Right cardiac atrium (tissue), 5 donors: ENCODE measurements around the gene SIK3. TPM values are rescaled to one million over a fixed set of nuclear protein-coding genes. Genes with fewer than 3 reads are reported as not detected.
A peak's percentile ranks its signal among the peaks of the same experiment; 100 is the strongest.

ENCODE experiments used
- ATAC-seq, 2 donors: fragments of 200-7000 bp; cut with Tn5 transposase; one replicate each; pipeline versions ENCODE4 v1.8.0 to v1.9.1; 2020; ENCODE audit warnings: moderate library complexity in 2 of 2, mild to moderate bottlenecking in 1 of 2
- DNase-seq, 3 donors: peaks; one replicate each; pipeline ENCODE4 v3.0.0-alpha.2; 2020
- H3K27ac ChIP-seq: one replicate; pipeline ENCODE4 v1.5.1; 2013; ENCODE audit warnings: mild to moderate bottlenecking, low read length, control low read depth, moderate library complexity
- H3K27me3 ChIP-seq: one replicate; pipeline ENCODE4 v1.6.1; 2013; ENCODE audit not compliant: control insufficient read depth, insufficient read depth
- H3K4me1 ChIP-seq: one replicate; pipeline ENCODE4 v1.6.1; 2013; ENCODE audit warnings: low read length; ENCODE audit not compliant: control insufficient read depth, insufficient read depth
- H3K4me3 ChIP-seq: one replicate; pipeline ENCODE4 v1.5.1; 2013; ENCODE audit warnings: low read length, control low read depth
- H3K9me3 ChIP-seq: one replicate; pipeline ENCODE4 v1.6.1; 2013; ENCODE audit warnings: low read length; ENCODE audit not compliant: control insufficient read depth
- WGBS: extraction: QIAGEN DNeasy Blood & Tissue Kit; methylation state at CpG from one replicate; pipeline ENCODE4 v1.1.7; 2013; 5-methylcytosine and 5-hydroxymethylcytosine counted together
- intact Hi-C, 4 donors: fragments of 100-400 bp; cut with DNase I; formaldehyde crosslinking; loops; one replicate each; pipeline versions ENCODE4 v1.11.0 to v1.14.0; 2022 to 2023
- polyA plus RNA-seq: library from polyadenylated mRNA; stranded (reverse); fragments of 200-250 nt; gene quantifications from one replicate; pipeline ENCODE4 v1.2.3, GENCODE V29; 2013
- total RNA-seq, 4 donors: library from RNA; stranded (reverse); fragmentation: NEBNext Ultra II Directional; extraction: Animal tissue kit (Norgen Biotek cat#: 25700); gene quantifications; one replicate each; pipeline ENCODE4 v1.2.1, GENCODE V29; 2021
- donor health status: healthy with polysubstance abuse.
- donor health status: DM: no; HTN: yes; CAD: no.
- donor health status: DM: no; HTN: no; CAD: no.
- donor health status: DM: no; HTN: yes; CAD: no; lungs with severe emphysema.
- donor health status: DM: yes; HTN: yes; CAD: no.

SIK3 gene
- total and polyA plus RNA-seq, 5 donors = 13.4 to 46.6 (median 34.6) TPM

GRCh38 chr11:116980136-116980793 is 118.0 kb downstream of the SIK3 start:
- Histone ChIP-seq H3K4me1 (peaks cover 4% of the 10 kb centered on the region), H3K4me3 (no peak overlapping the region), H3K27ac (no peak overlapping the region), H3K9me3 (no peaks in the 10 kb centered on the region), H3K27me3 (no peaks in the 10 kb centered on the region)
- WGBS = 71% methylated on average over 7 of the region's 7 CpGs
- DNase-seq = no peak
- intact Hi-C loops = no loop called here
- no peak for ATAC-seq

GRCh38 chr11:116976941-116977570 is 121.2 kb downstream of the SIK3 start:
- Histone ChIP-seq H3K27ac (no peak overlapping the region), H3K4me3 (no peak overlapping the region), H3K9me3 (no peaks in the 10 kb centered on the region), H3K4me1 (peaks cover 3% of the 10 kb centered on the region), H3K27me3 (no peaks in the 10 kb centered on the region)
- no peak for ATAC-seq
- WGBS = 59% methylated on average over 5 of the region's 5 CpGs
- no peak for DNase-seq
- intact Hi-C loops = no loop called here

DNA sequence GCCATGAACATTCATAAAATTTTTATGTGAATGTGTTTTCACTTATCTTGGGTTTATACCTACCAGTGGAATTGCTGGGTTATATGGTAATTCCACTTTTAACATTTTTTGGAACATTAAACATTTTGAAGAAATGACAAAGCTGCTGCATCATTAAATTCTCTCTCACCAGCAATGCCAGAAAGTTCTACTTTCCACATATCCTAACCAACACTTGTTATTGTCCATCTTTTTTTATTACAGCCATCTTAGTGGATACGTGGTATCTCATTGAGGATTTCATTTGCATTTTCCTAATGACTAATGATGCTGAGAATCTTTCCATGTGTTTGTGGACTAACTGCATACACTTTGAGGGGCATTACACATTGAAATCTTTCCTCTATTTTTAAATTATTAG is 122.6 kb downstream of the SIK3 start:
- H3K4me1 ChIP-seq = peaks cover 3% of the 10 kb centered on the region
- no peak overlapping the region for H3K27ac ChIP-seq
- ATAC-seq (no peak), DNase-seq (no peak)
- H3K4me3 ChIP-seq = no peak overlapping the region
- 97% methylated on average over 1 of the region's 1 CpG for WGBS
- intact Hi-C loops = no loop called here
- no peaks in the 10 kb centered on the region for H3K27me3 ChIP-seq
- no peaks in the 10 kb centered on the region for H3K9me3 ChIP-seq

DNA sequence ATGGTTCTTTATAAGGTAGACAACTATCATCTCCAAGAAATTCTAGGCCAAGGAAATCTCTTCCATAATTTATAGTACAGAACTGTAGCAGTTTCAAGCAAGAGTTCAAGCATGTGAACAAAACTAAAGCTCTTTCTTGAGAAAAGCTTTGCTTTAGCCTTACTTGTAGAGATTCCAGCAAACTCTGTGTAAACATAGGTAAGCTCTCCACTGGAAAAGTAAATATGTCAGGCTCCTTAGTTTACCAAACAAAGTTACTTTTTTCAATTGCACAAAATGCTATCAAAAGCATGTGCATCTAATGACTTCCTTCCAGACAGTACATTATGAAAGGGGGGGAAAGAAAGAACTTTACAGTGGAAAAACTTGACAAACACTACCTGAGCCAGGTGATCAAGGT is 125.0 kb downstream of the SIK3 start:
- H3K9me3 ChIP-seq = no peaks in the 10 kb centered on the region
- H3K4me3 ChIP-seq = no peak overlapping the region
- intact Hi-C loops = no loop called here
- H3K4me1 ChIP-seq = peaks cover 1% of the 10 kb centered on the region
- no peak for DNase-seq
- ATAC-seq = no peak
- no peaks in the 10 kb centered on the region for H3K27me3 ChIP-seq
- no peak overlapping the region for H3K27ac ChIP-seq

DNA sequence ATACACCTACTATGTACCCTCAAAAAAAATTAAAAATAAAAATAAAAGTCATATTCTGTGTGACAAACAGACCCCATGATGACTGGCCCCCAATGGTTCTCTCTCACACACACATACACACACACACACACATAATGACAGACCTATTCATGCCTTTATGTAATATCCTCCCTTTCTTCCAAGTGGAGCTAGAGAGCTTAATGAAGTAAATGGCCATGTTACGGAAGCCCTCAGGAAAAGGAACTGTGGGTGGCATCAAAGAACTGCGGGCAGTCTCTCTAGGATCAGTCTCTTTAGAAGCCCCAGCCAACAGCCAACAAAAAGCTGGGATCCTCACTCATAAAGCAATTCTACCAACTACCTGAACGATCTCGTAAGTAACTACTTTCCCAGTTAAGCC is 125.5 kb downstream of the SIK3 start:
- 78% methylated on average over 4 of the region's 4 CpGs for WGBS

DNA sequence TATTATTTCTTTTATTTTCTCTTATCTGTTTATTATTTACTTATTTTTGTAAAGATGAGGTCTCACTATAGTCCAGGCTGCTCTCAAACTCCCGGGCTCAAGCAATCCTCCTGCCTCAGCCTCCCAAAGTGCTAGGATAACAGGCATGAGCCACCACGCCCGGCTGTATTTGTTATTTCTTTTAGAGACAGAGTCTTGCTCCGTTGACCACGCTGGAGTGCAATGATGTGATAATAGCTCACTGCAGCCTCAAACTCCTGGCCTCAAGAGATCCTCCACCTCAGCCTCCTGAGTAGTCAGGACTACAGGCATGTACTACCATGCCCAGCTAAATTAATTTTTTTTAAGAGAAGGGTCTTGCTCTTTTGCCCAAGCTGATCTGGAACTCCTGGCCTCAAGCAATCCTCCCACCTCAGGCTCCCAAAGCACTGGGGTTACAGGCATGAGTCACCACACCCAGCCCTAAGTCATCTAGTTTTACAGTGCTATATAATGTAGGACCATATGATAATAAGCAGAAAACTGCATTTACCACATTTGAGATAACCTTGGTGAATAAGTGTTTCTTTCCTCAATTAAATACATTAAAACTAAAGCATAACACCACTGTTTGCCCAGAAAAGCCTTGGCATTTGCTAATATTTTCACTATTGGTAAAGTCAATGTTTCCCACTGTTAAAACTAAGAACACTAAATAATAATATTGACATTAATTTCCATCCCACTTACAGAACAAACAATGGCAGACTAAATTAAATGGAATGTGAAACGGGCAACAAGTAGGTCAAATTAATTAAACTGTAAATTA is 127.5 kb downstream of the SIK3 start:
- no peaks in the 10 kb centered on the region for H3K9me3 ChIP-seq
- no peak overlapping the region for H3K27ac ChIP-seq
- ATAC-seq = no peak
- peaks cover 1% of the 10 kb centered on the region for H3K4me1 ChIP-seq
- DNase-seq = no peak
- no peak overlapping the region for H3K4me3 ChIP-seq
- 85% methylated on average over 6 of the region's 6 CpGs for WGBS
- H3K27me3 ChIP-seq = no peaks in the 10 kb centered on the region
- intact Hi-C loops = no loop called here

More for the DNA sequence above, 125.5 kb downstream of the SIK3 start:
- no peak for DNase-seq
- no peaks in the 10 kb centered on the region for H3K9me3 ChIP-seq
- ATAC-seq = peak in 1 of 2 donors; percentile 54
- no peak overlapping the region for H3K4me3 ChIP-seq
- peaks cover 1% of the 10 kb centered on the region for H3K4me1 ChIP-seq
- no peak overlapping the region for H3K27ac ChIP-seq
- intact Hi-C loops = no loop called here
- no peaks in the 10 kb centered on the region for H3K27me3 ChIP-seq

DNA sequence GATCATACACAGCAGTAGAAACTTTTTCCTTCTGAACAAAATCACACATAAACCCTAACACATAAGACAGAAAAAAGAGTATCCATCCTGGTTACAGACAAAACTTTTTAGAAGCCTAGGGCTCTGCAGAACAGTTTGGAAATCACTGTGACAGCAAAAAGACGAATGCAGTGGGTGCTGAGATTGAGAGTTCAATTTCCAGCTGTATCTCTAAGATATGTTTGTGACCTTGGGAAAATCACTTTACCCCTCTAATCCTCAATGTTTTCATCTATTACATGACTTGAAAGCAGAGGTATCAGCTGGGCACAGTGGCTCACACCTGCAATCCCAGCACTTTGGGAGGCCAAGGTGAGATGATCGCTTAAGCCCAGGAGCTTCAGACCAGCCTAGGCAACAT is 128.5 kb downstream of the SIK3 start:
- no peak overlapping the region for H3K4me3 ChIP-seq
- no peaks in the 10 kb centered on the region for H3K9me3 ChIP-seq
- intact Hi-C loops = no loop called here
- 87% methylated on average over 2 of the region's 2 CpGs for WGBS
- no peak for ATAC-seq
- no peak for DNase-seq
- H3K27me3 ChIP-seq = no peaks in the 10 kb centered on the region
- no peak overlapping the region for H3K27ac ChIP-seq
- peaks cover 1% of the 10 kb centered on the region for H3K4me1 ChIP-seq

DNA sequence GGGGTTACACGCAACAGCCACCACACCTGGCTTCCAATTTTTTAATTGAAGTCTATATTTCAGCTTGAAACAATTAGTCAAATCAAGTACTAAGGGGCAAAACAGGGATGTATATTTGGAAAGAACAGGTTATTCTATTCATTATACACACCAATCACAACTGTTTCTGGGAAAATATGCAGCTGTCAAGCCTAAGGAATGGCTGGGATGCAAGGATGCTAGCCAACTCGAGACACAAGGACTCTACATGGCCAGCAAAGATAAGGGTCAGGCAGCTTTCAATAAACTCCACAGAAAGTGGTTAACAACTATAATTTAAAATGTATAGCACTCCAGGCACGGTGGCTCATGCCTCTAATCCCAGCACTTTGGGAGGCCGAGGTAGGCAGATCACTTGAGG is 134.0 kb downstream of the SIK3 start:
- WGBS = 81% methylated on average over 4 of the region's 4 CpGs
- intact Hi-C loops = loop anchor here in 1 of 4 donors (2.0 kb wide), 1 partner anchor 21 kb away; no protein-coding TSS in a partner anchor
- H3K4me3 ChIP-seq = no peak overlapping the region
- no peaks in the 10 kb centered on the region for H3K27me3 ChIP-seq
- H3K4me1 ChIP-seq = peaks cover 4% of the 10 kb centered on the region
- no peaks in the 10 kb centered on the region for H3K9me3 ChIP-seq
- ATAC-seq (no peak), DNase-seq (no peak)
- H3K27ac ChIP-seq = no peak overlapping the region

DNA sequence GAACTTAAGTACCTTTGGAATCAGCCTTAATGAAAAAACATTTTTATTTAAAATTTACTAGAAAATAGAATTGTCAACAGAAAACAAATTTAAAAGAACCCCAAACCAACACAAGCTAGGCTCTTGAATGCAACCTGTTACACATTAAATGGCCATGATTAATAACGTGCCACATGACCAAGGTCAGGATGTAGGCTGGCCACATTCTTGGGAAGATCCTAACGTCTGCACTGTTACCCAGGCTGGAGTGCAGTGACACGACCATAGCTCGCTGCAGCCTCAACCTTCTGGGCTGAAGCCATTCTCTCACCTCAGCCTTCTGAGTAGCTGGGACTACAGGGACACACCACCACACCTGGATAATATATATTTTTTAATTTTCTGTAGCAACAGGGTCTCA is 134.4 kb downstream of the SIK3 start:
- intact Hi-C loops = loop anchor here in 1 of 4 donors (2.0 kb wide), 1 partner anchor 21 kb away; no protein-coding TSS in a partner anchor
- peak in 1 of 2 donors; percentile 16 for ATAC-seq
- Histone ChIP-seq H3K27ac (no peak overlapping the region), H3K4me3 (no peak overlapping the region), H3K27me3 (no peaks in the 10 kb centered on the region), H3K4me1 (peaks cover 4% of the 10 kb centered on the region), H3K9me3 (no peaks in the 10 kb centered on the region)
- 60% methylated on average over 4 of the region's 4 CpGs for WGBS
- DNase-seq = no peak

GRCh38 chr11:116962108-116962507 is 136.1 kb downstream of the SIK3 start:
- Histone ChIP-seq H3K4me3 (no peak overlapping the region), H3K9me3 (no peaks in the 10 kb centered on the region), H3K4me1 (peaks cover 4% of the 10 kb centered on the region), H3K27me3 (no peaks in the 10 kb centered on the region), H3K27ac (no peak overlapping the region)
- no peak for DNase-seq
- ATAC-seq = no peak
- WGBS = 86% methylated on average over 4 of the region's 4 CpGs
- intact Hi-C loops = no loop called here

DNA sequence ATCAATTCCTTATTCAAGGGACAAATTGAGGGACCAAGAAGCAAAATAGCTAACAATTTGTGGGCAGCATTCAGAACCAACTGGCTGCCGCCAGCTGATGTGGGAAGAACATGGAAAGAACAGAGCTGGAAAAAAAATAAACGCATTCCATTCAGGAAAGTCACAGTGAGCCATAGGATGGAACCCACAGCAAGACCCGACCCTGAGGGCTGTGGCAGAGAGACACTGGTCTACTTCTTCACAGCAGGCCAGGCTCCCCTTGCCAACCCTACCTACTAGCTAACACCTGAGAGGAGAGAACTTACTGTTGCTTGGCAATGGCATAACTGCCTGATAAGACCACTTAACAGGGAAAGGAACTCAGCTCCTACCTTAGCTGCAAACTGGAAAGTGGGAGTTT is 137.3 kb downstream of the SIK3 start:
- DNase-seq = no peak
- intact Hi-C loops = no loop called here
- Histone ChIP-seq H3K4me3 (no peak overlapping the region), H3K27me3 (no peaks in the 10 kb centered on the region), H3K9me3 (no peaks in the 10 kb centered on the region), H3K4me1 (peaks cover 4% of the 10 kb centered on the region), H3K27ac (no peak overlapping the region)
- 59% methylated on average over 3 of the region's 3 CpGs for WGBS
- no peak for ATAC-seq
